ENCODE measurements around the gene PLXND1.
A peak's percentile ranks its signal among the peaks of the same experiment; 100 is the strongest.

Gene PLXND1

DNA sequence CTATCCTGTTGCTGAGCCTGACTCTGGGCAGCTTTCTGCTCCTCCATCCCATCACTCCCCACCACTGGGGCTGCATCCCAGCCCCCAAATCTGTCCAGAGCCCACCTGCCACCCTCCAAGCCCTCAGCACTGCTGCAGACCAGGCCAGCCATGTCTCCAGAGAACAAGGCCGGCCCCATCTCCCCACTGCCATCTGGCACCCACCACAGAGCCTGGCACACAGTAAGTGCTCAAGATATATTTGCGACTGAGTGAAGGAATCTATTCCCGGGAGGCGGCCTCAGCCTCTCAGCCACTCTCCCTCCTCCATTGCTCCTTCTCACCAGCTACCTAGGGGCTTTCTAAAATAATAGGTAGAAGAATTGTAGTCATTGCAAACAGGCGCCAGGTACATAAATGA, 4.8 kb downstream of the PLXND1 start:
- no peak for DNase-seq (ENCODE audit: low spot score)

DNA sequence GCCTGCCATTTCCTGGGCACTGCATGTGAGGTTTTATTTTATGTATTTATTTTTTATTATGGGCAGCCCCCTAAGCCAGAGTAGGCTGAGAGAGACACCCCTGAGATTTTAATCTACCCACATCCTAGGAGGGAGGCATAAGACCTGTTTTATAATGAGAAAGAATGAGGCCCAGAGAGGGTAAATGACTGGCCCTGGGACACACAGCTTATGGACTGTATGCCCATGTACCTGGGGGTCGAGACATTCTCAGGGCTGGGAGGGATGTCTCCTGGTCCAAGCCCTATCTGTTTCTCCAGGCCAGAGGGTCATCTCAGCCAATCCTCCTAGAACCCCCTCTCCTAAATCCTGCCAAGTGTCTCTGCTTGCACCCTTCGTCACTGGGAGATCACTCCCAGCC, 6.1 kb downstream of the PLXND1 start:
- DNase-seq (ENCODE audit: low spot score): no peak

DNA sequence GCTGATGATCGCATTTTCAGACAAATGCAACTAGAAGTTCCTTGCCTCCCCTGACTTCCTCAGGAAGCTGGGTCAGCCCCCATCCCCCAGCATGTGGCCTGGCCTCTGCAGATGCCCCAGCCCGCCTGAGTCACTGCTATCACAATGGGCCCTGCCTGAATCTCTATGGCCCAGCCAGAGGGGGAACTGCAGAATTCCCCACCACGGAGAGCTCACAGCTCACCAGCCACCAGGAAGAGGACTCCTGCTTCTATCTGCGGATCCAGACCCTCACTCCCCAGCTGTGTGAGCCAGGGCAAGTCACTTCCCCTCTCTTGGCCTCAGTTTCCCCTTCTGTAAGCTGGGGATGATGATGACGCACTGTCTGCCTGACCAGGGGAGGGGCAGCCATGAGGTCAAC, 6.9 kb downstream of the PLXND1 start:
- DNase-seq (ENCODE audit: low spot score): peak; percentile 29

DNA sequence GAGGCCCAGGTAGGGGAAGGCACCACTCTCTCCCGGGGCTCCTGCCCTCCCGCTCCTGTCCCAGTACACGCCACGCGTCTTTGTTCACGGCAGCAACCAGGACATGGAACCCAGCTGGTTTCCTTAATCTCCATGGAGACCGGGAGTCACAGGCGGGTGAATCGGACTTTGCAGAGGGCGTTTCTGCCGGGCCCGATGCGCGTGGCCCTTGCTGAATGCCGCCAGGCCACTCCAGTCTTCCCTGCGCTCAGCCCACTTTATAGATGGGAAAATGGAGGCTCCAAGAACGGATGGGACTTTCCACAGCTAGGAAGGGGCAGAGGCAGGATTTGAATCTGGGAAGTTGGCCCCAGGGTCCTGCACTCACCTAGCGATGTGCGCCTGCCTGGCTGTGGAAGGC, 7.4 kb downstream of the PLXND1 start:
- no peak for DNase-seq (ENCODE audit: low spot score)

DNA sequence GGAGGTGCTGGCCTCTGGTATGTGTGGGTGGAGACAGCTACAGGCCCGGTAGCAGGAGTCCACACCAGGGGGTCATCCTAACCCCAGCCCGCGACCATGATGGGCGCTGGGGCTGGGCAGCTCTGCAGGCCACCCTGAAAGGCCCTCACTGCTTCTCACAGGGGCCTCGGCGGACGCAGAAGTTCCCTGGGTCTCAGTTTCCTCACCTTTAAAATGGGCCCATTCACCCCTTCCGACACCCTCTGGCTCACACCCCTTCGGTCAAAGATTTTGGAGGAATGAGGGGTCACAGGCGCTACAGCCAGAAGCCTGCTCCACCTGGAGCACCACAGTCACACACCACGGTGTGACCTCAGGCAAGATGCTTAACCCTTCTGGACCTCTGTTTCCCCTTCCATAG, 8.0 kb downstream of the PLXND1 start:
- DNase-seq (ENCODE audit: low spot score): no peak

DNA sequence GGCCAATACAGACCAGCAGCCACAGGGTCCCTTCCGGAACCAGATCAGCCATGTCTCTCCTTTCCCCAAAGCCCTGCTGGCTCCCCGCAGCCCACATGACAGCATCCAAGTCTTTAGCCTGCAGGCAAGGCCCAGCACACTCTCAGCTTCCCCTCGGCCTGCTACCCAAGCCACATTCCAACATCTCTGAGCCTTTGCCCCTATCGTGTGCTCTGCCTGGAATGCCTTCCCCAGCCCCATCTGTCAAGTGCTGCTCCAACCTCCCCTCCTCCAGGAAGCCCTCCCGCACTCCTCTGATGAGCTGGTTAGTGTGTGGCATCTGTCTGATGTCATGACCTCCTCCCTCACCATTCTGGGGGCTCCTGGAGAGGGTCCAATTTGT, 8.5 kb downstream of the PLXND1 start:
- peak; percentile 29 for DNase-seq (ENCODE audit: low spot score)

DNA sequence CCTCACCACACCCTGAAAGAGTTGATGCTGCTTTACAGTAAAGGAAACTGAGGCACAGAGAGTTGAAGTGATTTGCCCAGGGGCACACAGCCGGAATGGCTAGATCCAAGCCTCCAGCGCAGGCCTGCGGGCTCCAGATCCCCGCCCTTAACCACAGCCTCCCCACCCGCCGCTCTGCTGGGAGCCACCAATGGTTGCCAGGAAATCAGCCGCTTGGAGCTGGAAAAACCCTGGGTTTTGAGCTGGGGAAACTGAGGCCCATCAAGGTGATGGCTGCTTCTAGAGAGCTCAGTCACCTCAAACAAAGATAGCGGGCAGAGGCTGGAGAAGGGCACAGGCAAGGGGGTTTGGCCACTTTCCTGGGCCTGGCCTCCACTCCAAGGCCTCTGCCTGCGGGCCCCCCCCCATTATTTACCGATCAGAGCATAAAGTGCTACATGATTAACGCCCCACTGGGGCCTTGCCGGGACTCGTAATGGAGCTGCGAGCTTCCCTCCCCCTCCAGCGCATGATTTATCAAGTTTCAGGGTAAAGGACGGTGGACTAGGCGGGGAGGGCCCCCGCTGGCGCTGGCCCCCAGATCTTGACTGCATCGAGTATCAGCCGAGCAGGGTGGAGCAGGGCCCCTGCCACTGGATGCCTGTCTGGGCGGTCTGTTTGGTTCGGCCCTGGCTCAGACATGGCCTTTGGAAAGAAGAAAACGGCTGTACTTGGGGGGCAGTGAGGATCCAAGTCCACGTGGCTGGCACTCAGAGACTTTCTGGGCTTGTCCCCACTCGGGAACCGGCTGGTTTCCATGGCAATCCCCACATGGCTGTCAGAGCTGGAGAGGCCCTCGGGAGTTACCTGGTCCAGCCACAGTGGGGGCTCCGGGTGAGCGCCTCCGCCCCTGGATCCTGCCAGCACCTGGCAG, 9.1 kb downstream of the PLXND1 start:
- no peak for DNase-seq (ENCODE audit: low spot score)

DNA sequence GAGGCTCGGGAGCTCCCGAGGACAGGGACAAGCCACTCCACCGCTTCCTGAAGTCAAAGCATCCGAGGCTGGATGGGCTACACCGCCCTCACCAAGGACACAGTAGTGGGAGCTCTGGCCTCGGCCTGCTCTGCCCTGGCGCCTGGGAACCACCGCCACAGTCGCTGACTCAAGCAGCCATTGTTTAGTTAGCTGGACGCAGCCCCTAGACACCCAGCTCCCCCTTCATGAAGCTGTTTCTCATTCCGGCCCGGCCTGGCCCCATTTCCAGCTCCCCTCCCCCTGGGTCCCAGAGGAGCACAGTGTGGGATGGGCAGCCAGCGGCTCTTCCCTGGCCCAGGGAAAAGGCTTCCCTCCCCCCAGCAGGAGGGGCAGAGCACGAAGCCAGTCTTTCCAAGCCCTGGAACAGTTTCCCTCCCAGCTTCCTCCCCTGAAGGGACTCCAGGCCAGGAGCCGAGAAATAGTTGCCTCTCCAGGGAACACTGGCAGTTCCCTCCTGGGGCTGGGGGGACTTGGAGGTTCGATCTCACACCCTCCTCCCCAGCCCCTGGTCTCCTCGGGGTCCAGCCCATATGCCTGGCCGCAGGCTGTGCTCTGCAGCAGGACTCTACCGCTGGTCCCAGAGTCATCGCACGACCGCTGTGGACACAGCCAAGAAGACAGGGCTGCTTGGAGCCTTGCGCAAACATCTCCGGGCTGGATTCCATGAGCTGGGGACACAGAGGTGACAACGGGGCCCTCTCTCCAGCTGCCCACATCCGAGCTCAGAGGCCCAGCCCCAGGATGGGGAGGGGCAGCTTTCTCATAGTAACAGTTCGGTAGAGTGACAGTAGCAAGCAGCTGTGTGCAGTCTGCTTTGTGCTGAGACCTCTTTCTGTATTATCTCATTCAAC, 10.0 kb downstream of the PLXND1 start:
- peak; percentile 63 for DNase-seq (ENCODE audit: low spot score)

DNA sequence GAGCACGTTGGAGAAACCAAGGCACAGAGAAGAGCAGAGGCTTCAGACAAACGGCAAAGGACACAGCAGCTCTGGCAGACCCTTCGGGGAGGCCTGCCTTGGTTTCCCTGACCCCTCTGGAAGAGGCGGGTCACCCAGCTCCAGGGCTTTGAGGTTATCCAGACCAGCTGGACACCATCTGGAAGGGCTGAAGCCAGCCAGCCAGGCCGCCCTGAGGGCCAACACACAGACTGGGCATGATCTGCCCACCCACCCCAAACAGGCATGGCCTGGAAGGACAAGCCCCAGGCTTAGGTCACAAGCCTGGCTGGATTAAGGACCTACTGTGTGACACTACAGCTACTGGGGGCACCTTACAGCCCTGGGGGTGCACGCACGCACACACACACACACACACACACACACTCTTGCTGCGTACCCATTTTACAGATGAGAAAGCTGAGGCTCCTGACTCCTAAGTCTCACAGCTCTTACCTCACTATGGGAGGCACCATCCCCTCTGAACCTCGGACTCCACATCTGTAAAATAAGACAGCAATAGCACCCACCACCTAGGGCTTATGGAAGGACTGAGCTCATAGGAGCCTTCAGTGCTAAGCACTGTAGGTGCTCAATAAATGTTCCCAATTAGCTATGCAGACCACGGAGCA, 10.8 kb downstream of the PLXND1 start:
- DNase-seq (ENCODE audit: low spot score): no peak

DNA sequence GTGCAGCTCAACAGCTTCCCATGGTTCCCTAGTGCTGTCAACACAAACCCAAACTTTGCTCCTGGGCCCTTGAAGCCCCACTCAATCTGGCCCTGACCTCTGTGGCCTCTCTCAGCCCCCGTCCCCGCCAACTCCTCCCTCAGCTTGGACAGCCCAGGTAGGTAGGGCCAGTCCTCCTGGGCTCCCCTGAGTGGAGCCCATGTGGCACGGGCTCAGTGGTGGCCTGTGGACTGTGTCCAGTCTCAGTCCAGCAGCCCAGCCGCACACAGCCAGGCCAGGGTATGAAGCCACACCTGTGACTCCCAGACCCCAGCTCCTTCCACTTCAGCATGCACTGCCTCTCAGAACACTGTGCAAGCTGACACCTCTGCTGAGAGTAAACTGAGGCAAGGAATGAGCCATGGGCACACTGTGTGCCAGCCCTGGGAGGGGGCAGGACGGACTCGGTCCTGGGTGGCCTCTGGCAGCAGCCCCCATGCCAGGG, 11.5 kb downstream of the PLXND1 start:
- no peak for DNase-seq (ENCODE audit: low spot score)

DNA sequence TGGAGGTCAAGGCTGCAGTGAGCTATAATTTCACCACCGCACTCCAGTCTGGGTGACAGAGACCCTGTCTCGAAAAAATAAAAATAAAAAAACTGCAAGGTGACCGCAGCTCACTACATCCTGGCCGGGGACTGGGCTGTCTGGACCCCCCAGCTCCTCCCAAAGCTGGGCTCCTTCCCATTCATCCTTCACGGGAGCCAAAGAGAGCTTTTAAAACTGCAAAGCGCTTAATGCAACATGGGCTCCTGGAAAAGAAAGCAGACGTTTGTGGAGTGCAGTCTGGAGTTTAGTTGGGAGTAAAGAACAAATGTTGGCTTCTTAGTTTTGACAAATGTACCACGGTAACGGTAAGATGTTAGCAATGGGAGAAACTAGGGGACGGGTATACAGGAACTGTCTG, 12.1 kb downstream of the PLXND1 start:
- no peak for DNase-seq (ENCODE audit: low spot score)

DNA sequence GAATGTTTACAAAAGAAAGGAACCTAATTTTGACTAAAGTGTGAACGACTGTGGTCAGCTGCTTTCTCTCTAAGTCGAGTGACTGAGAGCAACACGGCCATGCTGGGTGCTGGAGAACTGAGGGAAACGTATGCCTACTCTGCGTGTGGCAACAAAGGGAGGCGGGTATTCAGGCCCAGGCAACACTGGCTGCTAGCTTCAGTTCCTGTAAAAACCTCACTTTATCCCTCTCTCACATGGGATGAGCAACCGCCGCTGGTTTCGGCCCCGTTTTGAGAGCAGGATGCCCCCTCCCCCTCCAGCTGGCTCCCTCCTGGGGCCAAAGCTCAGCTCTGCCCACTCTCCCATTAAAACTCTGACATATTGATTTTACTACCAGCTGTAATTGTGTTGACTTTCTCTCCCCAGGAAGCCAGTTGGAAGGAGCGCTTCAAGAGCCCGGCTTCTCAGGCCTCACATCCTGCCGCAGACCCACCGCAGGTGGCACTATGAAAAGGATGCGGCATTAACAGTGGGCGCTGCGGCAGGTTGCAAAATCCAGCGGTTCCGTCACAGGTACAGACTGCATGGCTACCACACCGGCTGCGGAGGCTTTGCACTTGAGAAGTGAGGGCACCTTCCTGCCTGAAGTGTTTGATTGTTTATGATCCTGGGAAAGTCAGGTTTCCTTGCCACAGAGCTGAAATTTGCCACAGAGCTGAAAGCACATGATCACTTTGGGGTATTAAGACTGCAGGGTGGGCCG, 12.7 kb downstream of the PLXND1 start:
- DNase-seq (ENCODE audit: low spot score): no peak

DNA sequence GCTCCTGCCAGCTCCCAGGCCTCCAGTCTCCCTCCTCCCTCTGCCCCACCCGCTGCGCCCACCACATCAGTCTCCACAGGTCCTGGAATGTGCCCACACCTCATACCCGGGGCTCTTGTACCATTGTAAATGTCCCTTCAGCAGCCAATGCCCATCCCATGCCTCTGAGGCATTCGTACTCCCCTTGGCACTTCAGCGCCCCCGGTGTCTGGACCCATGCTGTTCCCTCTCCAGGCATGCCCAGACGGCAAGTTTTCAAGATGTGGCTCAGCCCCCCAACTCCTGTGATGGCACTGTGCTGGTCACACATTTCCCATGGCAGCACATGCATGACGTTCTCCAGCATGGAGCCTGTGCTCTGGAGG, 13.3 kb downstream of the PLXND1 start:
- DNase-seq (ENCODE audit: low spot score): no peak

DNA sequence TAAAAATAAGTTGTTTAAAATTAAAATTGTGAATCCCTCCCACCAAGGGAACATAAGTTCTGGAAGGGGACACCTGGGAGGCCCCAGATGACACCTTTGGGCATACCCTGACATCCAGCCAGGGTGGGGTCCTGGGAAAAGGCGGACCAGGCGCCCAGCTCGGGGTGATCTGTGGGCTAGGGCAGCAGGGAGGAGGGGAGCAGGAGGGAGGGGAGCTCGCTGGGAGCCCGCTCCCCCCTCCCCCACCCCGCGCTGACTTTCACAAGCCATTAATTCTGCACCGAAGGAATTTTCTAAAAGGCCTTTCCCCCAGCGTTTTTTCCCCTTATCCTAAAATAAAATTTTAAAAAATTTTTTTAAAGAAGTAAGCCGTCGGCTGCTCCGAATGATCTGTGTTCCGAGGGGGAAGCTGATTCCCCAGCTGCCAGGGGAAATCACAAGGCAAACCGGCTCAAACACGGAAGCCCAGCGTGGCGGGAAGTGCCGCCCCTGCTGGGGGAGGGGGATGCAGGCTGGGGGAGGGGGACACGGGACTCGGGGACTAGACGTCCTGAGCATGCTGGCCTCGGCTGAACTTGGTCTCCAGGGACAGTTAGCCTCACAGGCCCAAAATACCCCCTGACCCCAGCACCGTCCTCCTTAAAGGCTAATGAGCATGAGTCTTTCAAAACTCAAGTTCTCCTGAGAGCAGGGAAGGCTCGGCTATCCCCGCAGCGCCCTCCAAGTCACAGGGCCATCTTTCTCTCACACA, 13.9 kb downstream of the PLXND1 start:
- DNase-seq (ENCODE audit: low spot score): no peak

DNA sequence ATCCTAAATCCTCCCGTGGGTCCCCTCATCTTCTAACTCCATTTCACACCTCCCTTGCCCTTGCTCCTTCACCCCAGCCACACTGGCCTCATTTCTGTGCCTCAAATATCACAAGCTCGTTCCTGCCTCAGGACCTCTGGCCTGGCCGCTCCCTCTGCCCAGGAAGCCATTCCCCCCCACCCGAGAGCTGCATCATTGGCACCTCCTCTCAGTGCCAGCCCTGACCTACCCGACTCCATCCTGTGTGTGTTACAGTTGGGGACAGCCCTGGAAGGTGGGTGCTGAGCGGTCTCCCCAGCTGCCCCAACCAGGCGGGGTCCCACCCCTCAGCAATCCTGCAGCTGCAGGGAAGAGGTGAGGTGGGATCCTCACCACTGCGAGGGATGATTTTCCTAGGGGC, 14.5 kb downstream of the PLXND1 start:
- DNase-seq (ENCODE audit: low spot score): no peak

DNA sequence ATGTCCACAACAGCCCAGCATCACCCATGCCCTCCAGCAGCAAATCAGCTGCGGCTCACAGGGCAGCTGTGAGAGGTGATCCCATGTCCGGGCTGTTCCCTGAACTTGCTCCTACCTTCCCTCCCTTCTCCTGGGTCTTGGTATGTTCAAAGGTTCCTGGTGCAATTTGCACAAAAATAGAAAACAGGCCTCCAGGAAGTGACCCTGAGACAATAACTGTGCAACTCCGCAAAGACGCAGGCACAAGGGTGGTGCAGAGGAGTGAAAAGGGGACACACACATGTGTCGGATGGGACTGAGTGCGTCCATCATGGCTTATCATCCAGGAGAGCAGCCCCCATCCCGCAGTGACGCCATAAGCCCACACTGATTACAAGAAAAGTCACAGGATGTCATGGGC, 16.3 kb downstream of the PLXND1 start:
- no peak for DNase-seq (ENCODE audit: low spot score)

DNA sequence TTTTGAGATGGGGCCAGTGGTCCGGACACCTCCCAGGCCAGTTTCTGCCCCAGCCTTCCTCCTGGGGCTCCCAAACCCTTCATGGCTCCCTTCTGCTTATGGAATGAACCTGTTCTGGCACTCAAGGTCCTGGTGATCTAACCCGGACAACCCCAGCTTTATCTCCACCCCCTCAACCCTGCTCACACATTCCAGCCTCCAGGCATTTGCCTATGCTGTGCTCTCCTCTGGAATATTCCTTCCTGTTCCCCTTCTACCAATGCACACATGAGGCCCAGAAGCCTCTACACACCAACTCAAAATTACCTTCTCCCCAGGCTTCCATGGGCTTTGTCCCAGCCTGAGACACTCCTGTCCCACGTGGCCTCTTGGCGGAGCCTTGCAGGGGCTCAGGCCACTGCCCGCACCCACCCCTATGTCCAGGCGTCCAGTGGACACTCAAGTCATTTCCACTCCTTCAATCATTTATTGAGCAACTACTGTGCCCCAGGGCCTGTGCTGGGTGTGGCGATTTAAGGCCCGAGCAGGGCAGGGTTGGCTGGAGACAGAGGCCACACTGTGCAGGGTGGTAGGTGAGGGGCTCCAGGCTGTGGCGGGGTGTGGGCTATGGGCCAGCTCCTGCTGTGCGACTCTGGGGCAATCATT, 18.8 kb downstream of the PLXND1 start:
- DNase-seq (ENCODE audit: low spot score): no peak

DNA sequence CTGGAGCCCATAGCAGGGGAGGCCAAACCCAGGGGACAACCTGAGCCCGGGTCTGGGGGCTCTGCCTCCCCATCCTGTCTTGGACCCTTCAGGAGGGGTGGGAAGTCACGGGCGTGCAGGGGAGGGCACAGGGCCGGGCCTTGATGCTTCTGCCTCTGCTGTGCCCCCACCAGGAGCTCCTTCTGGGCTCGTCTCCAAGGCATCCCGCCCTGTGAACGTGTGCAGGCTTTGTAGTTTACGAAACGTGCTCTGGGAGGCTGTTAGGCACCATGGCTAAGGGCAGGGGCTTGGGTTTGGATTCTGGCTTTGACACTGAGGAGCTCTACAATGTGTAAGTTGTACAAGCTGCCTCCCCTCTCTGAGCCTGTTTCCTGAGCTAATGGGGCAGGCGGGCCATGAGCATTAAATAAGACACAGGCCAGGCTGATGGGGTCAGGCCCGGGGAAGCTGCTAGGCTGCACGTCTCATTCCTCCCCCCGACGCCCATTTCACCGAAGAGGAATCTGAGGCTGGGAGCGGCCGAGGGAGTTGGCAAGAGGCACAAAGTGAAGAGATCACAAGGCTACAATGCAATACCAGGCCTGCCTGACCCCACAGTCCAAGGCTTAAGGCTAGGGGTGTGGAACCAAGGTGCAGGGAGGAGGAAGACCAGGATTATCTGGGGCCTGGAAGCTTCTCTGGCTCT, 19.6 kb downstream of the PLXND1 start:
- no peak for DNase-seq (ENCODE audit: low spot score)

DNA sequence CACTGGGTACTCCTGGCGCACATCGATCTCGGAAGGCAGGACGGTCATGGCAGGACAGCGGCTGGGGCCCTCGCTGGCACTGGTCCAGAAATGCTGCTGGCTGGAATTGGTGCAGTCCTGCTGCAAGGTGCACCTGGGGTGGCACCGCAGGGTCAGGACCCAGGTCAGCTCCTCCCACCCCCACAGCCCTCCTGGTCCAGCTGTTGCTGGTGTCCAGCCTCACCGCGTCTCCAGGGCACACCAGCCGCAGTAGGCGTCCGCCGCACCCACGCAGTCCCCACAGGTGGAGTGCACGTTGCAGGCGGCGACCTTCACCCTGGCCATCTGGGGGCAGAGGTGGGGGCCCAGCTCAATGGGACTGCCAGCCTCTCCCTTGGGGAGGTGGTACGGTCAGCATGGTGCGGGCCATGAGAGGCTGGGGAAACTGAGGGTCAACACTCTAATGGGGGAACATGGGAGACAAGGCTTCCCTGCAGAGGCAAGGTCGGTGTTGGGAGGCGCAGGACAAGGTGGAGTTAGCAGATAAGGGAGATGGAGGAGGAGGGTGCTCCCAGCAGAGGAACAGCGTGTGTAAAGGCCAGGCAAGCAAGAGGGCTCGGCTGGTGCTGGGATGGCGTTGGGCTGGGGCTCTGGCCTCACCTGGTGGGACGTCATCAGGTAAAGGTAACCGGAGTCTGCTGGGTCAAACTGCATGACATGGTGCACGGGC, 20.4 kb downstream of the PLXND1 start:
- no peak for DNase-seq (ENCODE audit: low spot score)
